EL (cell line): ENCODE data around the gene PIK3AP1.
A peak's percentile ranks its signal among the peaks of the same experiment; 100 is the strongest.
"Not testable (repeated sequence)": the region's sequence is repeated elsewhere in the genome, so short reads cannot be mapped to it uniquely, and the experiment has no call there.

ENCODE experiments used
- DNase-seq: peaks from one replicate; pipeline ENCODE4 v3.0.0-alpha.2; 2016

The PIK3AP1 gene

GRCh38 chr10:96721207-96721572, 876 bp upstream of the PIK3AP1 start:
- DNase-seq, result no peak

DNA sequence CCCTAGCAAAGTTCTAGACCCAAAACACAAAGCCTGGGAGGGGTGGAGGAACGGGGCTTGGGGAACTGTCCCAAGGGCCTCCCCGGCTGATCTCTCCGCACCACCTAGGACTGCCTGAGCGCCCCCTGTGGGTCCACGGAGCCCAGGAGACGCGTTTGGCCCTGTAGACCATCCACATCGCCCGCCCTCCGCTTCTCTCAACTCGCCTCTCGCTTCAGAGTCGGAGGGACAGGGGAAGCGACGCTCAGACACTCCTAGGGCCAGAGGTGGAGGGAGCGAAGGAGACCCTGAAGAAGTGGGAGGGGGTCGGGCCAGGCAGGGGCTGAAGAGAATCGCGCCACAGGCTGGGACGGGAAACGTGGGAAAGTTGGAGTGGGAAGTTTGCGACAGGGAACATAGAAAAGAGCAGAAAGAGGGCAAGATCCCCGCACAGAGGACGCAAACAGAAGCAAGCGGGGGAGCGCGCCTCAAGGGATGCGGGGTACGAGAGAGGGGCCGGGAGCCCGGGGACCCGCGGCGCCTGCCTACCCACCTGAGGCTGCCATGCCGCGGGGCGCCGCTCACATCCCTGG, 378 bp downstream of the PIK3AP1 start:
- DNase-seq, result peak; percentile 38

DNA sequence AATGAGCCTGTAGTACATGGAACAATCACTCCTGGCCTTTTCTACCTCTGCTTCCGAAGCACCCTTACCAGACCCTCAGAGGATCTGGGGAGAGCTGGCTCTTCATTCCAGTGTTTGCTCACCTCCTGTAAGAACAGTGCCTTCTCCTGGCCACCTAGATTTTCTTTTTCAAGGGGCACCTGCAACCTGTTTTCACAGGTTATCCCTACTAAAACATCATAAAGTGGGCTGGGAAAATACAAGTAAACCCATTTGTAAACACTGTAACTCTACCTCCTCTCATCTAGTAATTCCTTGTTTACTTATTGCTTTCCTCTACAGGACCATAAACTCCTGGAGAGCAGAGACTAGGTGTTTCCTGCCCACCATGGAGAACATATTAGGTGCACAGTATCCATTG, 1.1 kb downstream of the PIK3AP1 start:
- DNase-seq, result no peak

- no peak for DNase-seq
These were observed 1.9 kb downstream of the PIK3AP1 start for GRCh38 chr10:96718304-96718990.

GRCh38 chr10:96716390-96716789, 3.9 kb downstream of the PIK3AP1 start:
- no peak for DNase-seq

- no peak for DNase-seq
These were observed 5.5 kb downstream of the PIK3AP1 start for GRCh38 chr10:96714746-96715255.

DNA sequence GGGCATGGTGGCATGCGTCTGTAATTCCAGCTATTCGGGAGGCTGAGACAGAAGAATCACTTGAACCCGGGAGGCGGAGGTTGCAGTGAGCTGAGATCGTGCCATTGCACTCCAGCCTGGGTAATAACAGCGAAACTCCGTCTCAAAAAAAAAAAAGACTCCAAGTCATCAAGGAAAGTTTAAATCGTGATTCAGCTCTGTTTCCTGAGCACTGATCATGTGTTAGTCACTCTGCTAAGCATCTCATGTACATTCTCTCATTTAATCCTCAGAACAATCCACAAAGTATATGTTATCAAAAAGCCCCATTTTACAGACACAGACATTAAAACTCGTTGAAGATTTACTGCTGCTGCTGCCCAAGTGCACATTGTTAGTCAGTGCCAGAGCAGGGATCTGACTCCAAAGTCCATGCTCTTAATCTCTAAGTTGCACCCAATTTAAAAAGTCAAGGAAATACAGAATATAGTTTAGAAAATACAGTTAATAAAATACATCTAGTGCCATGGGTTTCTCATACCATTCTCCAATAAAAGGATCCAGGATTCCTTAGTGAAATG, 6.2 kb downstream of the PIK3AP1 start:
- DNase-seq, result peak; percentile 51

DNA sequence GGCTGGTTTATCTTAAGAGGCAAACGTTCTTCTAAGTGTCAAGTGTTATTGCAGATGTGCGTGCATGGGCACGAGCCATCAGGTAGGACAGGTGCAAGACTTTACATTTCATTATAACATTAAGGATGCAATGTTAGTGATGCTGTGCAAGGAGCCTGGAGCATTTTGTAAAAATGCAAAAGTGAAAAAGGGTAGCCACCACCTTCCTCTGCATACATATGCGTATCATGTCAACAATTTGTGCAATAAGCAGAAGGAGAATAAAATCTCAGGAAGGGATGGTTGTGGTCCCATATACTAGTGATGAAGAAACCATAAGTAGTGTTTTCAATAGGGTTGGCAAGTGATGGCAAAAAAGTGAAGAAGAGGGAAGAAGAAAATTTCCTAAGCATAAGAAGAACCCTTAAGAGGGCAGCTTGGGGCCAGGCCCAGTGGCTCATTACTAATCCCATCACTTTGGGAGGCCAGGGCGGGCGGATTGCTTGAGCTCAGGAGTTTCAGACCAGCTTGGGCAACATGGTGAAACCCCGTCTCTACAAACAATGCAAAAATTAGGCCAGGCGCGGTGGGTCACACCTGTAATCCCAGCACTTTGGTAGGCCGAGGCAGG, 7.5 kb downstream of the PIK3AP1 start:
- DNase-seq, result no peak

GRCh38 chr10:96711048-96711728, 9.1 kb downstream of the PIK3AP1 start:
- no peak for DNase-seq

DNA sequence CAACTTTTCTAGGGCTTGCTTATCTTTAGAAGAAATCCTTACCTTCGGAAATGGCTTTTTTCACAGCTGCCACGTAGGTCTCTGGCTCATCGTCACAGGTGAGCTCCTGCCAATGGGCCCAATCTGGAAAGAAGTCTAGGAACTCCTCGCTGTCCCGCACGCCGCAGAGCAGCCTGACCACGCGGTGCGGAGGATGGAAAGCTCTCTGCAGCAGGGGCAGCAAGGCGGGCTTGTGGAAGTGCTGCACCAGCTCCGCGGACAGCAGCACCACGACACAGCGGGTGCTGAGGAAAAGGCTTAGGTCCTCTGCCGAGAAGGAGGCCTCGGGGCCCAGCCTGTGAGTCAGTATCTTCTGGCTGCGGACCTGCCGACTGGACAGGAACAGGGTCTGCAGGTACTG, 10.8 kb downstream of the PIK3AP1 start:
- no peak for DNase-seq

DNA sequence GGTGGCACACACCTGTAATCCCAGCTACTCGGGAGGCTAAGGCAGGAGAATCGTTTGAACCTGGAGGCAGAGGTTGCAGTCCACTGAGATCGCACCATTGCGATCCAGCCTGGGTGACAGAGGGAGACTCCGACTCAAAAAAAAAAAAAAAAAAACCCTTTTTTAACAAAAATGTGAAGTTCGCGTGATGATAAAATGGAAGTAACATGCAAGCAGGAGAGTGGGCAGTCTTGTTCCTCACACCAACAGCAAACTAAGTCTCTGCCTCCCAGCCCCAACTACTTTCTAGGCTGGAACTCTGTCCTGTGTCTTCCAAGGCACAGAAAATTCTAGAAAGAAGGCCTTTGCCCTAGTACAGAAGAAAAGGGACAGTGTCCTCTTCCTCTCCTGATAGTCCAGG, 11.3 kb downstream of the PIK3AP1 start:
- no peak for DNase-seq

DNA sequence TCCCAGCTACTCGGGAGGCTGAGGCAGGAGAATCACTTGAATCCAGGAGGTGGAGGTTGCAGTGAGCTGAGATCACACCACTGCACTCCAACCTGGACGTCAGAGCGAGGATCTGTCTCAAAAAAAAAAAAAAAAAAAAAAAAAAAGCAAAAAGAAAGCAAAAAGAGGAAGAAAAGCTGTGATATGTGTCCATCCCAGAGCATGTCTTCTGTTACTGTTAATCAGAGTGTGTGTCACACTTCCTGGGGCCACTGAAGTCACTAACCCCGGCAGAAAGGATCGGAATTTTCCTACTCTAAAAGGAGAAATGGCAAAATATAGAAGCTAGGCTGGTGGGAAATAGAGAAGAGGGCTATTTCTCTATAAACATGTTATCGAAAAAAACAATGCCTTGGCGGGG, 11.9 kb downstream of the PIK3AP1 start:
- DNase-seq, result no peak

GRCh38 chr10:96706331-96706853, 13.9 kb downstream of the PIK3AP1 start:
- no peak for DNase-seq

DNA sequence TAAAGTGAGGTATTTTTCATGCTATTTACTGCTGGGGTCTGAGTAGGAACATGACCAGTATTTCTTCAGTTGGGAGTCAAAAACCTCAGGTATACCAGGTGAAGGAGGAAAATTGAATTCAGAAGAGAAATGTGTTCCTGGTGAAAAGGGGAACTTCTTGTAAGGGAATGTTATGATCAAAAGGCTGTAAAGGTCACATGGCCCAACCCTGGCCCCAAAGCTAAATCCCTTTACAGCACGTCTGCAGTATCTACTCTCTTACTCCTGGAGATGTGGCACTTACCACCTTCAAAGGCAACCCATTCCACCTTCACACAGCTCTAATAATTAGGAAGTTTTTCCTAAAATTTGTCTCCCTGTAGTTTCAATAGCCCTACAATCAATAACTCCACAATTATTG, 15.2 kb downstream of the PIK3AP1 start:
- DNase-seq, result no peak

DNA sequence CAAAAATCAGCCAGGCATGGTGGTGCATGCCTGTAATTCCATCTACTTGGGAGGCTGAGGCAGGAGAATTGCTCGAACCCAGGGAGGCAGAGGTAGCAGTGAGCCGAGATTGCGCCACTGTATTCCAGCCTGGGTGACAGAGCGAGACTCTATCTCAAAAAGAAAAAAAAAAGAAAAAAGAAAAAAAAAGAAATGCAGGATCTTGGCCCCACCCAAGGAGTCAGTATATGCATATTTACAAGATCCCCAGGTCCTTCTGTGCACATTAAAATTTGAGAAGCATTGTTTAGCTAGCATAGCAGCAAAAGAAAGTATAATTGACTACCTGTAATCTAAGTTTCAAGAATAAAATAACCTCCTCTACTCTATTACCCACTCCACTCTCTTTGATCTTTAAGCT, 15.8 kb downstream of the PIK3AP1 start:
- no peak for DNase-seq

DNA sequence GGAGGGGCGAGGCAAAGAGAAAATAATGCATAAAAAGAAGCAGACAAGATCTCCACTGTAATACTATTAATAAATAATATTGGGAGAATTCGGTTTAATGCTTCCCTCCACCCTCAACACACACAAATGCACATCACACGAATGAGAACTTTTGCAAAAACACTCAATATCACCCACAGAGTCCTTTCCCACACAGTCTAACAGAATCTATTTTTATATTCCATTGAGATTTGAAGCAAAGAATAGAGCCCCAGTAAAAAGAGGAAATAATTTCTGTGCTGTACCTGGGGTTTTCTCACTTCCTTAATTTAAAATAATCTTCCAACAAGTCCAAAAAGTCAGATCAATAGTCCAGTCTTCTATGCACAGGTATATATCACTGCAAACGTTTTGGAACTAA, 17.0 kb downstream of the PIK3AP1 start:
- DNase-seq, result no peak

DNA sequence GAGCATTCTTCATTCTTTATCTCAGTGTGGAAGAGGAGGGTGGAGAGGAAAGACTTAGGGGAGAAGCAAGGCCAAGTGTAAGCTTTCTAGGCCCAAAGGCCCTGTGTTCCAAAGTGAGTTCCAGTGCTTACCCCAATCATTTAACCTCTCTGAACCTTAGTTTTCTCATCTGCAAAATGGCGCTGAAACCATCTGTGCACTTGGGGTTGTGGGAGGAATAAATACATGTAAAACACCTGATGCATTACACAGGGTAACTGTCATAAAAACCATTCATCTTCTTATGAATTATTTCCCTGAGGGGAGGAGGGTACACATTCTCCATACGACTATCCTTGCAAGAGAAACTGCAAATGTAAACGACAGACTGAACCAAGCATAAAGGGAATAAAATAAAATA, 19.0 kb downstream of the PIK3AP1 start:
- DNase-seq, result no peak

DNA sequence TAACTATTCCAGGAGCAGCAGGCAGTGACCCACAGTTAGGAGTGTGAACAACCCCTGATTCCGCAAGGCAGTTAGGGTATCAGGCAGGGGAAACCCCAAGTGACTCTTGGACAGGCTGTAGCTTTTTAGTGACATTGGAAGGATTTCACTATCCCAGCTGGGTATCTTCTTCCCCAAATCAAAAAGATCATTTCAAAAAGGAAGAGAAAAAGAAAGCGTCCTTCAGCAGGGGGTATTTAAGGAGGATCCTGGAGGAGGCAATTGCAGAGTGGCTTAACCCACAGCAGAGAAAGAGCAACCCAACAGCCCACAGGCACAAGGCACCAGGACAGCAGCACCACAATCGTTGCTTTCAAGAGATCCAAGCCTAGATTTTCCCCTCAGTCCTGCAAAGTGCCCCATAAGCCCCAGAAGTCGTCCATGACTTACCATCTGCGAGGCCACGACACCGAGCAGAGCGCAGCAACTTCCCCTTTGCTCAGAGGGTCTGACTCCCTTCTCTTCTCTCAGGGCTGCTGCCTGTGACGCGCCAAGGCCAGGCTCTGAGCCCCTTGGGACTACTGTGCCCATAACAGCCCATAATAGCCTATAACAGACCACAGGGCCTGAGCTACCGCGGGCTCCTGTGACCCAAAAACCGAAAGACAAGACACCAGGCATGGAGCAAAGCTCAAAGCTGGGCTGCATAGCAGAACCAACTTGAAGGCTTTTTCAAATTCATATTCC, 19.8 kb downstream of the PIK3AP1 start:
- no peak for DNase-seq

GRCh38 chr10:96699613-96700012, 20.7 kb downstream of the PIK3AP1 start:
- DNase-seq, result no peak

DNA sequence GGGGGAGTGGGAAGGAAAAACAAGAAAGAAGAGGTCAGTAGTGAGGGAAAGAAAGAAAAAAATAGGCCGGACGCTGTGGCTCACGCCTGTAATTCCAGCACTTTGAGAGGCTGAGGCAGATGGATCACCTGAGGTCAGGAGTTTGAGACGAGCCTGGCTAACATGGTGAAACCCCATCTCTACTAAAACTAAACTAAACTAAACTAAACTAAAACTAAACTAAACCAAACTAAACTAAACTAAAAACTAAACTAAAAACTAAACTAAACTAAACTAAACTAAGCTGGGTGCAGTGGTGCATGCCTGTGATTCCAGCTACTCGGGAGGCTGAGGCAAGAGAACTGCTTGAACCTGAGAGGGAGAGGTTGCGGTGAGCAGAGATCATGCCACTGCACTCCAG, 22.0 kb downstream of the PIK3AP1 start:
- DNase-seq, result not testable (repeated sequence)

DNA sequence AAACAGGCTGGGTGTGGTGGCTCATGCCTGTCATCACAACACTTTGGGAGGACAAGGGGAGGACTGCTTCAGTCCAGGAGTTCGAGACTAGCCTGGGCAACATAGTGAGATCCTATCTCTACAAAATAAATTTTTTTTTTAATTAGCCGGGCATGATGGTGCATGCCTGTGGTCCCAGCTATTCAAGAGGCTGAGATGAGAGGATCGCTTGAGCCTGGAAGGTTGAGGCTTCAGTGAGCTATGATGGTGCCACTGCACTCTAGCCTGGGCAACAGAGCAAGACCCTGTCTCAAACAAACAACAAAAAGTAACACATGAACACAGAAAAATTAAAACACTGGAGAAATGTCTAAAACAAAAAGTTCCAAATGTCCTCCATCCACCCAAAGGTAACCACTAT, 22.9 kb downstream of the PIK3AP1 start:
- DNase-seq, result no peak

- DNase-seq, result no peak
These were observed 23.4 kb downstream of the PIK3AP1 start for GRCh38 chr10:96696845-96697425.
